Esophagus squamous epithelium (tissue), 4 donors: ENCODE results near the gene FYN.

ENCODE experiments used
- CTCF ChIP-seq, 6 experiments: fragments of 450-650 bp in 4 of 6; fragments of 200-600 bp in 2 of 6; sonication (generic) in 2 of 6; IDR thresholded peaks; one replicate each; pipeline ENCODE4 v1.5.1; 2016 to 2019; ENCODE audit warnings: antibody characterized with exemption in 6 of 6, mild to moderate bottlenecking in 4 of 6, moderate library complexity in 4 of 6
- POLR2A ChIP-seq, 4 donors: fragments of 450-650 bp; IDR thresholded peaks; one replicate each; pipeline ENCODE4 v1.6.1; 2017; ENCODE audit warnings: antibody characterized with exemption in 4 of 4, mild to moderate bottlenecking in 4 of 4, moderate library complexity in 3 of 4

- TF ChIP-seq CTCF (IDR thresholded peaks at IDR 0.05) (no peak), POLR2A (IDR thresholded peaks at IDR 0.05) (no peak)
Observed at GRCh38 chr6:111803804-111804203, 69.4 kb downstream of the FYN start.
